PC-9 (cell line): ENCODE data around the gene PLK2.

Experiments used
- CTCF ChIP-seq: fragments of 200-600 bp; sonication (generic); conservative IDR thresholded peaks from 2 replicates; pipeline ENCODE4 v1.6.1; 2017; ENCODE audit warnings: mixed run types, antibody characterized with exemption, mild to moderate bottlenecking, moderate library complexity
- EZH2 ChIP-seq: fragments of 200-600 bp; sonication (generic); IDR thresholded peaks from 2 replicates; pipeline ENCODE4 v1.8.0; 2017; ENCODE audit warnings: antibody characterized with exemption, low read depth

- TF ChIP-seq CTCF (no peak), EZH2 (no peak)
These were observed 38.0 kb upstream of the PLK2 start for GRCh38 chr5:58497921-58498320.
